OCI-LY3 (cell line): ENCODE measurements around the gene STX18.

Source experiments
- EZH2phosphoT487 ChIP-seq: fragments of 200-600 bp; shearing (Covaris generic); IDR thresholded peaks from 2 replicates; pipeline ENCODE4 v1.6.1; 2018; ENCODE audit warnings: antibody characterized with exemption, mixed run types, low read depth
- TF ChIP-seq, protein P1 (sequence below): fragments of 200-600, 300-600 bp; sonication (generic); IDR thresholded peaks from 2 replicates; pipeline ENCODE4 v1.5.1; 2014; ENCODE audit warnings: antibody characterized with exemption, low read length, low read depth

DNA sequence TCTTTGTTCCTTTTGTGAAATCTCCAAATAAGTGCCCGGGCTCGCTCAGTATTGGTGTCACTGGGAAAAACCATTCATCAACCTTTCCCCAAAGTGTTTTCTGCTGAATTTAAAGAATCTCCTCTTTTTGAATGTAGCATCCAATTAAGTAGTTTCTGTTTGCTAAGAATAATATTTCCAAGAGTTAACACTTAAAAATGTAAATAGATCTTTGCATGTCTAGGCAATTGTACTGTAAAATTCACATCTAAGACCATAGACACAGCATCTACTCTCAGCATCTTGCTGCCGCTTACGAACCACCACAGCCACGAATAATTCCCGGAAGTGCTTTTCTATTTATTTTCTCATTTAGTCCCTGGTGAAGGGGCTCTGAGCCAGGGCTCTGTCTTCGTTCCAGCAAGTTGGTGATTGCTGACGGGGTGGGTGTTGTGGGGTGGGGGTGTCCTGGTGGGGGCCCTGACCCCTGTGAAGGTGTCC lies 153.5 kb downstream of the STX18 start:
- TF ChIP-seq, protein P1, sequence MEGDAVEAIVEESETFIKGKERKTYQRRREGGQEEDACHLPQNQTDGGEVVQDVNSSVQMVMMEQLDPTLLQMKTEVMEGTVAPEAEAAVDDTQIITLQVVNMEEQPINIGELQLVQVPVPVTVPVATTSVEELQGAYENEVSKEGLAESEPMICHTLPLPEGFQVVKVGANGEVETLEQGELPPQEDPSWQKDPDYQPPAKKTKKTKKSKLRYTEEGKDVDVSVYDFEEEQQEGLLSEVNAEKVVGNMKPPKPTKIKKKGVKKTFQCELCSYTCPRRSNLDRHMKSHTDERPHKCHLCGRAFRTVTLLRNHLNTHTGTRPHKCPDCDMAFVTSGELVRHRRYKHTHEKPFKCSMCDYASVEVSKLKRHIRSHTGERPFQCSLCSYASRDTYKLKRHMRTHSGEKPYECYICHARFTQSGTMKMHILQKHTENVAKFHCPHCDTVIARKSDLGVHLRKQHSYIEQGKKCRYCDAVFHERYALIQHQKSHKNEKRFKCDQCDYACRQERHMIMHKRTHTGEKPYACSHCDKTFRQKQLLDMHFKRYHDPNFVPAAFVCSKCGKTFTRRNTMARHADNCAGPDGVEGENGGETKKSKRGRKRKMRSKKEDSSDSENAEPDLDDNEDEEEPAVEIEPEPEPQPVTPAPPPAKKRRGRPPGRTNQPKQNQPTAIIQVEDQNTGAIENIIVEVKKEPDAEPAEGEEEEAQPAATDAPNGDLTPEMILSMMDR: no peak
- no peak for TF ChIP-seq EZH2phosphoT487
